ELR (cell line): Measurements from ENCODE around the gene IL24.
A peak's percentile ranks its signal among the peaks of the same experiment; 100 is the strongest.
"Not testable (repeated sequence)": the region's sequence is repeated elsewhere in the genome, so short reads cannot be mapped to it uniquely, and the experiment has no call there.

Experiments used
- DNase-seq: peaks from one replicate; pipeline ENCODE4 v3.0.0-alpha.2; 2015; ENCODE audit warnings: low read depth

The IL24 gene, protein sequence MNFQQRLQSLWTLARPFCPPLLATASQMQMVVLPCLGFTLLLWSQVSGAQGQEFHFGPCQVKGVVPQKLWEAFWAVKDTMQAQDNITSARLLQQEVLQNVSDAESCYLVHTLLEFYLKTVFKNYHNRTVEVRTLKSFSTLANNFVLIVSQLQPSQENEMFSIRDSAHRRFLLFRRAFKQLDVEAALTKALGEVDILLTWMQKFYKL

DNA sequence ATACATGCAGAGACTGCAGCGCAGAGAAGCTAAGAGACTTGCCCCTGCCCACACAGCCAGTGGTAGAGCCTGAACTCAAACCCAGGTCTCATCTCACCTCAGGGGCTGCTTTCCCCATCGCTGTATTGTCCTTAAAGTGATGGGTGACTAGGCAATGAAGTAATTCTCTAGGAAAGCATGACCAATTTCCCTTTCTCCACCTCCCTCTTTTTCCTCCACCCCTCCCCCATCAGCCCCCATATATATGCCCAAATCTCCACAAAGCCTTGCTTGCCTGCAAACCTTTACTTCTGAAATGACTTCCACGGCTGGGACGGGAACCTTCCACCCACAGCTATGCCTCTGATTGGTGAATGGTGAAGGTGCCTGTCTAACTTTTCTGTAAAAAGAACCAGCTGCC lies at the start of gene IL24:
TSS of gene IL24 (plus strand) at position 269 of the 400 bp plus-strand sequence. CDS start 390 bp downstream, outside the sequence.
- DNase-seq, result no peak

DNA sequence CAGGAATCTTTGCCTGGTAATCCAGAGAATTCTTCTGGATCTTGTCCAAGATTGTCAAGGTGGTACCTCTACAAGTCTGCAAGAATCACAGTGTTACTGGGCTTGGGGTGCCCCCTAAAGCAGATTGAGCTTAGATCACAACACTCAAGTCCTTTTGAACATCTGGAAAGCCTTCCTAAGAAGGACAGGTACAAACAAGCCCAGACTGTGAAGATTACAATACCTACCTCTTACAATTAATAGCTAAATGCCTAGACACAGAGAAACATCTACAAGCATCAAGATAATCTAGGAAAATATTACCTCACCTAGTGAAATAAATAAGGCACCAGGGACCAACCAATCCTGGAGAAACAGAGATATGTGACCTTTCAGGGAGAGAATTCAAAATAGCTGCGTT lies 49.3 kb upstream of the IL24 start:
- DNase-seq, result no peak

DNA sequence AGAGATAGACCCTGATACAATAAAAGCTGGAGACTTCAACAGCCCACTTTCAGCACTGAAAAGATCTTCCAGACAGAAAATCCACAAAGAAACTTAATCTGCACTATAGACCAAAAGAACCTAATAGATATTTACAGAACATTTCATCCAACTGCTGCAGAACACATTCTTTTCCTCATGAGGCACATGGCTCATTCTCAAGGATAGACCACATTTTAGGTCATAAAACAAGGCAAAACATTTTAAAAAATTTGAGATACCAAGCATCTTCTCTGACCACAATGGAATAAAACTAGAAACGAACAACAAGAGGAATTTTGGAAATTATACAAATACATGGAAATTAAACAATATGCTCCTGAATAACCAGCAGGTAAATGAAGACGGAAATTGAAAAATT lies 46.8 kb upstream of the IL24 start:
- DNase-seq, result no peak

DNA sequence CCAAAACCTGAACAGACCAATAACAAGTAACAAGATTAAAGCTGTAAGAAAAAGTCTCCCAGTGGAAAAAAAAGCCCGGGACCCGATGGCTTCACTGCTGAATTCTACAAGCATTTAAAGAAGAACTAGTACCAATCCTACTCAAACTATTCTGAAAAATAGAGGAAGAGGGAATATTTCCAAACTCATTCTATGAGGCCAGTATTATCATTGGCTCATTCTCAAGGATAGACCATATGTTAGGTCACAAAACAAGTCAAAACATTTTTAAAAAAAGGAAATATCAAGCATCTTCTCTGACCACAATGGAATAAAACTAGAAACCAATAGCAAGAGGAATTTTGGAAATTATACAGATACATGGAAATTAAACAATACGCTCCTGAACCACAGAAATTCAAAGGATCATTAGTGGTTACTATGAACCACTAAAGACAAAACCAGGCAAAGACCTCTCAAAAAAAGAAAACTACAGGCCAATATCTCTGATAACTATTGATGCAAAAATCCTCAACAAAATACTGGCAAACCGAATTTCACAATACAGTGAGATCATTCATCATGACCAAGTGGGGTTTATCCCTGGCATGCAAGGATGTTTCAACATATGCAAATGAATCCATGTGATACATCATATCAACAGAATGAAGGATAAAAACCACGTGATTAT lies 45.8 kb upstream of the IL24 start:
- peak; percentile 75 for DNase-seq

DNA sequence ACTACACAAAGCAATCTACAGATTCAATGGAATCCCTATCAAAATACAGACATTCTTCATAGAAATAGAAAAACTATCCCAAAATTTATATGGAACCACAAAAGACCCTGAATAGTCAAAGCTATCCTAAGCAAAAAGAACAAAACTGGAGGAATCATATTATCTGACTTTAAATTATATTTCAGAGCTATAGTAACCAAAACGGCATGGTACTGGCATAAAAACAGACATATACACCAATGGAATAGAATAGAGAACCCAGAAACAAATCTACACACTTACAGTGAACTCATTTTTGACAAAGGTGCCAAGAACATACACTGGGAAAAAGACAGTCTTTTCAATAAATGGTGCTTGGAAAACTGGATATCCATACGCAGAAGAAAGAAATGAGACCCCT lies 44.6 kb upstream of the IL24 start:
- DNase-seq, result not testable (repeated sequence)

DNA sequence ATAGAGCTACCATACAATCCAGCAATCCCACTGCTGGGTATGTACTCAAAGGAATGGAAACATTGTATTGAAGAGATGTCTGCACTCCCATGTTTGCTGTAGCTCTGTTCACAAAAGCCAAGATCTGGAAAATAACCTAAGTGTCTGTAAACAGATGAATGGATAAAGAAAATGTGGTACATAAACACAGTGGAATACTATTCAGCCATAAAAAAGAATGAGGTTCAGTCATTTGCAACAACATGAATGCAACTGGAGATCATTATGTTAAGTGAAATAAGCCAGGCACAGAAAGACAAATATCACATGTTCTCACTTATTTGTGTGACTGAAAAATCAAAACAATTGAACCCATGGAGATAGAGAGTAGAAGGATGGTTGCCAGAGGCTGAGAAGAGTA lies 43.5 kb upstream of the IL24 start:
- DNase-seq, result not testable (repeated sequence)

DNA sequence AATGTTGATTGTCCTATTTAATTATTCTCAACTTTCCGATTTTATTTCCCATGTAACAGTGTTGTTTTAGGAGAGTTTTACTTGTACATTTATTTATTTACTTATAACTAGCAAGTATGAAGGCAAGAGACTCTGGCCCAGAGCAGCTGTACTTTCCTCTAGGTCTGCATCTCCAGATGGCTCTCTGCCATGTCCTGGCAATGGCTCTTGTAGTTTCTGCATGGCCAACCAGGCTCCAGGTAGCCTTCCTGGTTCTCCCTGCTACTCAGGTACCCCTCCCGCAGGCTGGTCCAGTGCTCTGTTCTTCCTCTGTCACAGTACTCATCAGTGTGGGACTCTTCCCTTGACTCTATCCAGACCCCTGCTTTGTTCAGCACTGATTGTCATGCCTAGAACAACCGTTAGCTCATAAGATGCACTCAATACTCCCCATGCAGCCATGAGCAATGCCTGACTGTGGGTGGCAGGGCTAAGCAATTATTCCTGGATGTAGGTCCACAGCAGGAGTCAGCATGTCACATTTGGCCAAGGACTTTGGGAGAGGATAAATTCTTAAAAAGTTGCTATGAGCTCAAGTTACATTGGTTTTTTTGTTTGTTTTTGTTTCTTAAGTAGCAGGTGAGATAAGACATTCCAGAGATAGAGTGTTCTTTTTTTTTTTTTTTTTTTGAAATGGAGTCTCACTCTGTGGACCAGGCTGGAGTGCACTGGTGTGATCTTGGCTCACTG lies 42.7 kb upstream of the IL24 start:
- DNase-seq, result no peak

DNA sequence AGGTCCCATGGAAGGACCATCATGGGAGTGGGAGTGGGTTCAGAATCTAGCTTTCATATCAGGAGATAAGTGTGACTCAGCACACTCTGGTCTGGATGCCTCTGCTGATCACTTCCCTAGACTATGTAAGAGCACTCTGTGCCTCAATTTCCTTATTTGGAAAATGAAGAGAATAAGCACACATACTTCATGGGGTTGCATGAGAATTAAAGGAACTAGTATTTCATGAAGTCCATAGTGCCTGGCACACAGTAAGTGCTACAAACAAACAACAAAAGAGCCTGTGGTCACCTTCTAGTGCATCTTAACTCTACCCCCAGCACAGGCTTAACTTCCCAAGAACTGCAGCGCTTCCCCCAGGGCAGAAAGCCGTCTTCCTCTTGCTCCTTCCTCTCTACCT lies 41.4 kb upstream of the IL24 start:
- no peak for DNase-seq

DNA sequence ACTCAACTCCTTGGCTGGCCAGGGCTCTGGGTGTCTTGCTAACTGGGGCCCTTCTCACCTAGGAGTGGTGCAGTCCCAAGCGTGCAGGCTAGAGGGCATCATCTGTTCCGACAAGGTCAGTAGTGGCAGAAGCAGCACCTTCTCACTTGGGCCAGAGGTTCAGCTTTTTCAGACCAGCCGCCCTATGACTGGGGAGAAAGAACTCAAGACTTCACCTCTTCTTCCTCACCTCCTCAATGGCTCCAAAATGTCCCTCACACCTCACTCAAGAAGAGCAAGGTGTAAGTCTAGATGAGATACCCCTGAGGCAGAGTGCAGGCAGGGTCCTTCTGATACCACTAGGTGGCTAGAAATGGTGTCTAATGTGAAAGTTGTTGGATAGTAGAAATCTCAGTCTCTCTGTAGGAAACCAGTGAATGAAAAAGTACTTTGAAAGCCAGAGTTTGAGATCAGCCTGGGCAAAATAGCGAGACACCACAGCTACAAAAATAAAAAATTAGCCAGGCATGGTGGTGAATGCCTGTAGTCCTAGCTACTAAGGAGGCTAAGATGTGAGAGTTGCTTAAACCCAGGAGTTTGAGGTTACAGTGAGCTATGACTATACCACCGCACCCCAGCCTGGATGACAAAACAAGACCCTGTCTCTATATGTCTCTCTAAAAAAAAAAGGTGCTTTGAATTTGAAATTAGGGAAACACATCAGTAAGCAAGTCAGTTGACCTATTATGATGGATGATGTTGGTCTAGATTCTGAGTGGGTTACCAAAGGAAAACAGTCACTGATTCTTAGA lies 40.4 kb upstream of the IL24 start:
- peak; percentile 41 for DNase-seq

DNA sequence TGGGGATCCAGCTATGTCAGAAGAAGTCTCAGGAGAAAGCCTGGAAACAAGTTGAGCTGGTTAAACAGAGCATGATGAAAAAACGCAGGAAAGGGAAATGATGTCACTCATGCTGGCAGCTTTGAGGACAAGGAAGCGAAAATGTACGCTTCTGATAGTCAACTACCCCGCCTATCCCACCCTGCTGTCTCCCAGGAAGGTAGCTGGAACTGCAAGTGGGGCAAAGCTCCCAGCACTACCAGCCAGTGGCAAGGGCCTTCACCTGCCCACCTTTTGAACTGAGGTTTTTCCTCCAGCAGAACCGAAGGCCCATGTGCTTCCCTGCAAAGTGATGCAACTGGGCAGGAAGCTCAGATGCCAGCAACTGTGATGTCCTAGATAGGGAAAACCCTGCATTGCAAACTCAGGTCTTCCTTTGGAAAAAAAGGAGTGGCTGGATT lies 38.1 kb upstream of the IL24 start:
- DNase-seq, result peak; percentile 10

DNA sequence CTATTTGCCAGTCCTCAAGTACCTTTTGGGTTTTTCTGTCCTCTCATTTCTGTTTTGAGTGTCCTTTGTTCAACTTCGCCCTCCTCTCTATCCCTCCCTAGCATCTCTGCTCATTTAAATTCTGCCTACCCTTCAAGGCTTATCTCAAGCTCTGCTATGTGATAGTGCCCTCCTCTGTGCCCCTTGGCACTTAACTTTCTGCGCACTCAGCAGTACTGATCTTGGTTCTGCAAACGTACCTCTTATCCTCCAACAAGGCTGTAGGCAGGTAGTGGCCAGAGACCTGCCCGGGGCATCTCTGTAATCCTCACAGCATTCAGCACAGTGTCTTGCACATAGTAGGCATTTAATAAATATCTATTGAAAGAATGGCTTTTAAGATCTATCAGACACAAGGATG lies 37.1 kb upstream of the IL24 start:
- no peak for DNase-seq

DNA sequence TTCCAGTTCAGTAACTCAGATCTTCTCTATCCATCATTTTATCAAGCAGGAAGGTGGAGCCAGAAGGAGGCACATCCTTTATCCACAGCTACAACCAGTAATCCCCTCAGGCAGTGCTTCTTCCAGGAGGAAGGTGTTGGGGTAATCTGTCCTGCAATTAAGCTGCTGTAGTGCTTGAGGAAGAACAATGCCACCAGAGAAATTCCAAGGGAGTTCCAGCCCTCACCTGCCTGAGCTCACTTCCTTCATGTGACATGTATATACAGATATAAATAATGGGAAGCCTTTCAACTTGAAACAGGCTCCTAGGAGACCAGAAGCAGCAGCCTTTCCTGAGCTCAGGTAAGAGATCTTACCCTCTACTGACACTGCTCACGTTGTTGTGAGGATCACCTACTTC lies 34.0 kb upstream of the IL24 start:
- DNase-seq, result no peak

DNA sequence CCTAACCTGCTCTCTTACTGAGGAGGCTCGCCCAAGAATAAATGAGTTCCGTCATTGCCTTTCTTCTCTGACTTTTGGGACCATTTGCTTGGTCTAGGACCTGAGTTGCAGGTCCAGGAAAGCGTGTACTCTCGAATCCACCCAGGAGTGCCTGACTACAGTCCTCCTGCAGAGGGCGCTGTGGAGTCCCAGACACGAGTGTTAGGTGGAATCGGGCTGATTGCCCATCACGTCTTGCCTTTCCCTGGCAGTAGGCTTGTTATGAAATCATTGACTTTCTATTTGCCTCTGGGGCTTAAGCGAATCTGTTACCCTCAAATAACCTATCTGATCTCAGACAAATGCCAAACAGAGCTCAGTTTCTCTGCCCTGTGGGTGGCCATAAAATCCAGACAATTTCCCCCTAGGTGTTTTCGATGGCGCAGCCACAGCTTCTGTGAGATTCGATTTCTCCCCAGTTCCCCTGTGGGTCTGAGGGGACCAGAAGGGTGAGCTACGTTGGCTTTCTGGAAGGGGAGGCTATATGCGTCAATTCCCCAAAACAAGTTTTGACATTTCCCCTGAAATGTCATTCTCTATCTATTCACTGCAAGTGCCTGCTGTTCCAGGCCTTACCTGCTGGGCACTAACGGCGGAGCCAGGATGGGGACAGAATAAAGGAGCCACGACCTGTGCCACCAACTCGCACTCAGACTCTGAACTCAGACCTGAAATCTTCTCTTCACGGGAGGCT lies 32.1 kb upstream of the IL24 start, which contains the start of gene IL20:
TSS of gene IL20 (plus strand) at position 685 of the 733 bp plus-strand sequence. CDS start 230 bp downstream, outside the sequence.
- peak; percentile 84 for DNase-seq

DNA sequence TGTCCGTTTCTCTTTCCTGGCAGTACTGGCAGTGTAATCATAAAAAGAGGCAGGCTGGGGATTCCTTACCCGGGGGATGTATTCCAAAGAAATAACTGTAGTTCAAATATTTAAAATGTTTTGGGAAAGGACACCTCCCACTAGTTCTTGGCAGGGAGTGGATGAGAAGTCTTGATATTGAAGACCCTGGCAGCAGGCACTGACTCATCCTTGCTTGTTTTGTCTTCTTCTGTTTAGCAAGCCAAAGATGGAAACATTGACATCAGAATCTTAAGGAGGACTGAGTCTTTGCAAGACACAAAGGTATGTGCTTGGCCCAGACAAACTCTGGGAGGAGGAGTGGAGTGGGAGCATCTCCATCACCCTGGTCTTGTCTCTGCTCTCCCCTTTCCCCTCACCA lies 31.2 kb upstream of the IL24 start:
- no peak for DNase-seq

DNA sequence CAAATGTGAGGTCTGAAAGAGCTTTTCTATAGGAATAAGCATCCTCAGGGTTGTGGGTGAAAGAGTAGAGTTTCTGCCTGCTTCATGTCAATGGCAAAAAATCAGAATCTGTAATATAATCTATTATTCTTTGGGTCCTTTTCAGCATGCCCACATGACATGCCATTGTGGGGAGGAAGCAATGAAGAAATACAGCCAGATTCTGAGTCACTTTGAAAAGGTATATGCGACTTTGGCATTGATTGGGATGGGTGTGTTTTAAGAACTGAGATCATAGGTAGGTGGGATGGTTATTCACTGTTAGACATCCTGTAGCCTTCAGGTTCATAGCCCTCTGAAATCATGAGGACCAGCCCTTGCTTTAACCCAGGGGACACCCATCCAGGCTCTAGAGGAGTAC lies 30.0 kb upstream of the IL24 start:
- DNase-seq, result no peak

DNA sequence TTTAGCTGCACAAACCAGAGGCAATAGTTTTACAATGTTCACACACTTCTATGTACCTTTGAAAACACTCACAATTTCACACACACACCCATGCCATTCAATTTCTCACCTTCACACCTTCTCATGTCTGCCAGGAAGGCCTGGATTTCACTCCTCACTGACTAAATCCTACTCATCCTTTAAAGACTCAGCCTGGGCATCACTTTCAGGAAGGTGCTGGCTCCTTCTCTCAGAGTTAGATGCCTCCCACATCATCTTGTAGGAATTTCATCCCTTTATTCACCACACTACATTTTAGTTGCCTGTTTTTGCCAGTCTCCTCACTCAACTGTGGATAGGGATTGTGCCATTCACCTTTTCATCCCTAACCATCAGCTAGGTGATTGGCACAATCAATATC lies 29.5 kb upstream of the IL24 start:
- peak; percentile 26 for DNase-seq

DNA sequence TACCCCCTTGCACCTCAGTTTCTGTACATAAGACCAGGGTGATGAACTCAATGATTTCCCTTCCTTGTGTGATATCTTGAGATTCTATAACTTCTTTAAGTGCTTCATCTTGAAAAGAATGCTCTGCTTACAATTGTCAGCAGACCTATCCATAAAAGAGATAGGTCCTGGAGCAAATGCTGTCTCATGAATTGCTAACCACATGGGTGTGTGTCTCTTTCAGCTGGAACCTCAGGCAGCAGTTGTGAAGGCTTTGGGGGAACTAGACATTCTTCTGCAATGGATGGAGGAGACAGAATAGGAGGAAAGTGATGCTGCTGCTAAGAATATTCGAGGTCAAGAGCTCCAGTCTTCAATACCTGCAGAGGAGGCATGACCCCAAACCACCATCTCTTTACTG lies 29.0 kb upstream of the IL24 start:
- no peak for DNase-seq

DNA sequence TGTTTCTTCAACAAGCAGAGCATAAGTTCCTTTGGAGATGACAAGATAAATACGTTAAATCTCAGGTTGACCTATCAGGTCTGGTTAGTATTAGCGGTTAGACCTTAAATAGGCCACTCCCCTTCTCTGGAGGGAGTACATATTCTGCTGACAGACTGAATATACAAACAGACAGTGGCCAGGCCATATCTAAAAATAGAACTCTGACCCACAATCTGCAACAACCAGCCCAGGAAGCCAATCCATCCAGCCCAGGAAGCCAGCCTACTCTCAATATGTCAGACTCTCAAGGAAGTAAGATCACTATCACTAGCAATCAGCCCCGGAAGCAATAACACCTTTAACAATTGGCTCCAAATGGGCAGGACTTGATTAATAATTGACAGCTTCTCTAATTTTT lies 25.1 kb upstream of the IL24 start:
- DNase-seq, result no peak

DNA sequence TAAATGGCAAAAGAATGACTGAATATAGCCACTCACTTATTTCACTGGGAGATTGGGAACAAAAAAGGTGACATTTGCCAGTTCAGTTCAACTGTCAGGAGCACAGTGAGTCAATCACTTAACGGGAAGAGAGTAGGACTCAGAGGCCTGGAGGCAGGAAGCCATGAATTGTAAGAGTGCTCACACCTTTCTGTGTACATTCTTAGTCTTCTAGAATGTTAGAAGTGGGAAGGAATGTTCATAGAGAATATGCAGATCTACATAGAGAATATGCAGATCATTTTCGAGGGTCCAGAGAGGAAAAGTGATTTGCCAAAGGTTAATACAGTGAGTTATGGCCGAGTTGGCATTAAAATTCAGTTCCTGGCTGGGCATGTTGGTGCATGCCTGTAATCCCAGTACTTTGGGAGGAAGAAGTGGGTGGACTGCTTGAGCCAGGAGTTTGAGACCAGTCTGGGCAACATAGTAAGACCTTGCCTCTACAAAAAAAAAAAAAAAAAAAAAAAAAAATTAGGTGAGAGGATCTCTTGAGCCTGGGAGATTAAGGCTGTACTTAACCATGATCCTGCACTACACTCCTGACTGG lies 23.5 kb upstream of the IL24 start:
- no peak for DNase-seq

DNA sequence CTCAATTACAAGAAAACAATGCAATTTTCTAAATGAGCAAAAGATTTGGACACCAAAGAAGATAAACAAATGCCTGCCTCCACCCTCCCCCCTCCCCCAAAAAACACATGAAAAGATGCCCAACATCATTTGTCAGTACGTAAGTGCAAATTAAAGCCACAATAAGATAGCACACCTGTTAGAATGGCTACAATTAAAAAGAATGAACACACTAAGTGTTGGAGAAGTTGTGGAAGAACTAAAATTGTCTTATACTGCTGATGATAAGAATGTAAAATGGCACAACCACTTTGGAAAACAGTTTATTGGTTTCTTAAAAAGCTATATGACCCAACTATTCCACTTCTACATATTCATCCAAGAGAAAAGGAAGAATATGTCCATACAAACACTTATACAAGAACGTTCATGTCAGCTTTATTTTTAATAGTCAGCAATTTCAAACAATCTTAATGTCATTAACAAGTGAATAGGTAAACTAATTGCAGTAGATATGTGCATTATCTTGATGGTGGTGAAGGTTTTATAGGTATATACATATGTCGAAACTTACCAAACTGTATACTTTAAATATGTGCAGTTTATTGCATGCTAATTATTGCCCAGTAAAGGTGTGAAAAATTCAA lies 21.4 kb upstream of the IL24 start:
- no peak for DNase-seq

DNA sequence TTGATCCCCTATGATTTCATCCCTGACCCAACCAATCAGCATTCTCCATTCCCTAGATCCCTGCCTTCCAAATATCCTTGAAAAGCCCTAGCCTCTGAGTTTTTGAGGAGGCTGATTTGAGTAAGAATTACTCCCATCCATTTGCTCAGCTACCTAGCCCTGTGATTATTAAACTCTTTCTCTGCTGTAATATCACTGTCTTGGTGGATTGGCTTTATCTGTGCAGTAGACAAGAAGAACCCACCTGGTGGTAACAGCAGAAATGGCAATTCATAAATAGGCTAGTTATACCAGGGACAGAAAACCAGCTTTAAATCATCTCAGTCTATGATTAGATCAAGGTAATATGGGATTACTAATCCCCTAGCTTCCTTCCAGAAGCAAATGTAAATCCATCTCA lies 18.8 kb upstream of the IL24 start:
- DNase-seq, result peak; percentile 52
